Fibroblast of mammary gland (primary cell): ENCODE measurements around the gene UXT.

Source experiments
- DNase-seq: peaks from one replicate; pipeline ENCODE4 v3.0.0-alpha.2; 2010; ENCODE audit warnings: low read depth
- H3K4me3 ChIP-seq: 2 replicates; pipeline ENCODE4 v1.5.1; 2011; ENCODE audit warnings: low read depth, mild to moderate bottlenecking, low read length, moderate library complexity; ENCODE audit not compliant: control insufficient read depth
- TF ChIP-seq, protein P1 (sequence below): conservative IDR thresholded peaks from 2 replicates; pipeline ENCODE4 v1.5.1; 2011; ENCODE audit warnings: low read depth, low read length, inconsistent platforms; ENCODE audit not compliant: control insufficient read depth, insufficient read depth

UXT gene

DNA sequence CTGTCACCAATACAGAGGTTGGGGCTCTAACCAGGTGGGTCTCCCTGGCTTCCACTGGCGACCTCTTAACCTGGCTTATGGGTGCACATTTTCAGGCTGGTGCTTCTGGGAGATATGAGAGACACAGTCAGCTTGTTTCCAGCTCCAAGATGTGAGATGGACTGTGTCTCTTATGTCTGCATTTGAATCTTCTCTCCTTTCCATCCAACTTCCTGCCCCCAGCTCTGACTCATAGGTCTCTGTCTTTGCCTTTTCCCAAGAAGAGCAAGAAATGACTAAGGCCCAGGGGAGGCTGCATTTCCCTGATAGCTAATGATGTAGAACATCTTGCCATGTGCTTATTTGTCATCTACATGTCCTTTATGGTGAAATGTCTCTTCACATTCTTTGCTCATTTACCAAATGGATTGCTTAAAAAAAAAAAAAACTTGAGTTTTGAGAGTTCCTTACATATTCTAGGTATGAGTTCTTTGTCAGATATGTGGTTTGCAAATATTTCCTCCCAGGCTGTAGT is 3.2 kb upstream of the UXT start:
- TF ChIP-seq, protein P1, sequence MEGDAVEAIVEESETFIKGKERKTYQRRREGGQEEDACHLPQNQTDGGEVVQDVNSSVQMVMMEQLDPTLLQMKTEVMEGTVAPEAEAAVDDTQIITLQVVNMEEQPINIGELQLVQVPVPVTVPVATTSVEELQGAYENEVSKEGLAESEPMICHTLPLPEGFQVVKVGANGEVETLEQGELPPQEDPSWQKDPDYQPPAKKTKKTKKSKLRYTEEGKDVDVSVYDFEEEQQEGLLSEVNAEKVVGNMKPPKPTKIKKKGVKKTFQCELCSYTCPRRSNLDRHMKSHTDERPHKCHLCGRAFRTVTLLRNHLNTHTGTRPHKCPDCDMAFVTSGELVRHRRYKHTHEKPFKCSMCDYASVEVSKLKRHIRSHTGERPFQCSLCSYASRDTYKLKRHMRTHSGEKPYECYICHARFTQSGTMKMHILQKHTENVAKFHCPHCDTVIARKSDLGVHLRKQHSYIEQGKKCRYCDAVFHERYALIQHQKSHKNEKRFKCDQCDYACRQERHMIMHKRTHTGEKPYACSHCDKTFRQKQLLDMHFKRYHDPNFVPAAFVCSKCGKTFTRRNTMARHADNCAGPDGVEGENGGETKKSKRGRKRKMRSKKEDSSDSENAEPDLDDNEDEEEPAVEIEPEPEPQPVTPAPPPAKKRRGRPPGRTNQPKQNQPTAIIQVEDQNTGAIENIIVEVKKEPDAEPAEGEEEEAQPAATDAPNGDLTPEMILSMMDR = no peak
- H3K4me3 ChIP-seq = no peak overlapping the region
- peak; percentile 98 for DNase-seq

DNA sequence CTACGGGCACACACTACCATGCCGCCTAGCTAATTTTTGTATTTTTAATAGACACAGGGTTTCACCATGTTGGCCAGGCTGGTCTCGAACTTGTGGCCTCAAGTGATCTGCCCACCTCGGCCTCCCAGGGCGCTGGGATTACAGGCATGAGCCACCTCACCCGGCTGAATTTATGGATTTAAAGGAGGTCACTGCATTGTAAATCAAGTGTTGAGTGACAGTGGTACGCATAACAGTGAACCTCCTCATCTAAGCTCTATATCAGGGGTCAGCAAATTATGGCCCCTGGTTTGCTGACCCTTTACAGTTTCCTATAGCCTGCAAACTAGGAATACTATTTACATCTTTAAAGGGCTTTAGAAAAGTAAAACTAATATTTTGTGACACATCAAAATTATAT is 2.6 kb upstream of the UXT start:
- TF ChIP-seq, protein P1 = no peak
- H3K4me3 ChIP-seq = no peak overlapping the region
- DNase-seq = no peak

DNA sequence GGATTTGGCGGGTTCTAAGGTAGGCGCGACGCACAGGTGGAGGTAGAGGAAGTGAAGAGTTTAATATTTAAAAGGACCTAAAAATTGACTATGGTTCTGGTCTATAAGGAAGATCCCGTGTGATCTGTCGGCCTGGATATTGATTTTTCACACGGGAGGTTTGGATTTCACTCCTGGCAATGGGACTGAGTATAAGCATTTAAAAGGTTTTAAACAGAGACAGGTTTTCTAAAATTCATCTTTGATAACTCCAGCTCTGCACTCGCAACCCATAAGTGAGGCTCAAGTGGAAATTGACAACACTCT is 394 bp upstream of the UXT start:
- peak overlapping the region; percentile 65 for H3K4me3 ChIP-seq
- TF ChIP-seq, protein P1 = no peak
- DNase-seq = no peak

DNA sequence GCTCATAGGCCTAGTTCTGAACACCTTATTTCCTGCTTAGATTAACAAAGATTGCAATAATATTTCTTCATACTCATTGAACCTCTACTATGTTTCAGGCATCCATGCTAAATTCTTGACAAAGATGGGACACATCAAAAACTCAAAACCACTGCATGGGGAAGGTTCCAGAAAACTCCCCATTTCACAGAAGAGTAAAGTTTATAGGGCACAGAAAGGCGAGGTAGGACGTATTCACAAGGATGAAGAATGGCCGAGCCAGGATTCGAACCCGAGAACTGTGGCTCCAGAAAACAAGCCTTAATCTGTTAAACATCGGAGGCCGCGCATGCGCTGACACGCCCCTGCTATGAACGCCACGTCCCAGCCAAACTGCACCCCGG is 688 bp downstream of the UXT start:
- DNase-seq = no peak
- TF ChIP-seq, protein P1 = no peak
- H3K4me3 ChIP-seq = peak overlapping the region; percentile 63

DNA sequence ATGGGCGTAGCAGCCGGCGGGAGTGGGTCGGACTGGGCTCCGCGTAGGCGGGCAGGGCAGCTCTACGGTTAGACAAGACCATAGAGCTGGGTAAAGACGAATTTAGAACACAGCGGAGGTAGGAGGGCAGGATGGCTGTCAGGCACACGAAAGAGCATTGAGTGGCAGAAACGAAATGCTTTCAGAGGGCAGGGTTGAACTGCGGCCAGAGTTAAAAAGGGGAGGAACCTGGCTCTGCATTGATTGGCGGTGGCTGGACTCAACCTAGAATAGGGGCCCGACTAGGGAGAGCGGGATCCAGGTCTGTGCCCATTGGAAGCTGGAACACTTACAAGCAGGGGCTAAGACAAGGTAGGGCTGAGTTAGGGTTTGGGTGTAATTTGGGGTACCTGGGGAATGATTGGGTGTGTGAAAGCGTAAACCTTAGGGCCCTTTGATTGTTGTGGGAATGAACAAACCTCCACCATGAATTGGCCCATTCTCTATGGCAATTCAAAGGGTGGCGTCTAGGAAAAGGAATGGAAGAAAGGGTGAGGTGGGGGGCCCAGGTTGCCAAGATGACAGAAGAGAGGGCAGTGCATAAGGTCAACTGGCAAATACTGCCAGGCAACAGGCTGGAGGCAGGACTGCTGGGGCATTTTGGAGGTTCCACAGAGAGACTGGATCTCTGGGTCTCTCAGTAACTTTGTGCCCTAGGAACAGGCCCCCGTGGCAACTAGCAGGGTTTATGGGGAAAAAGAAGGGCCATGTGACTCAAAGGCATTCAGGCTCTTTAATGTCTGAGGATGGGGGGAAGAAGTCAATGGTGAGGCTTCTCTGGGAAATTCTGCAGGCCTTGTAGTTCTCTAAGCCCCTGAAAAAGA is 7.7 kb downstream of the UXT start:
- TF ChIP-seq, protein P1 = no peak
- H3K4me3 ChIP-seq = peak overlapping the region; percentile 39
- DNase-seq = no peak

DNA sequence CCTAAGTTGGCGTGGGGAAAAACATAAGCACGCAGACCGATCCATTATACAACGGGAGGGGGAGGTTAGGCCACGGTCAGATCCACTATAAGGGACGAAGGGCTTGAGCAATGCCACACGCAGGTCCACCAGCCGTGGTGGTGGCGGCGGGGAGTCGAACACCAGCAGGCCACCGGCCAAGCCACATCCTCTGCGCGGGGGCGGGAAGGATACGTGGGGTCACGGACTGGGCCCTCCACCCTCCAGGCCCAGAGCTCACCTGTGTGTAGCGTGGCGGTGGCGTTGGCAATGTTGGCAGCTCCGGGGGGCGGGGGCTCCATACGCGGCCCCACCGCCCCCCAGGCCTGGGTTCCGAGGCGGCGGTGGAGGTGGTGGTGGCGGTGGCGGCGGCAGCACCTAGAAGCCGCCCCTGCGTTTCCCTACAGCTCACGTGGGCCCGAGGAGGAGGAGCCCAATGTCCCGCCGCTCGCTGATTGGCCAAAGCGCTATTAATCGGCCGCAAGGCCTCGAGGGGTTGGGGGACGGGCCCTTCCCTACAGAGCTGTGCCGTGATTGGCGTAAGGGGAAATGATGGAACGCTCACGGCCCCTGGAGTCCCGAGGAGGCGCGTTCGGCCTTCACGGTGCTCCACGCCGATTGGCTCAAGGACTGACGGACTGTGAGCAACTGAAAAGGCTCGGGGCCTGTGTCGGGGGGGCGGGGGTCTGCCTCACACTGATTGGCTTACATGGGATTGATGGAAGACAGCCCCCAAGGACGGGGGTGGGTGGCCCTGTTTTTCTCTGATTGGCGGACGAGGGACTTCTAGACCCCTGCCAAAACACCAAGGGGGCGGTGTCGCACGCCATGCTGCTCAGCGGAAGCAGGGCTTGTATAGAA is 8.6 kb downstream of the UXT start, which contains the start of gene ELK1:
ELK1 (minus strand) TSS at position 400 of the 879 bp plus-strand sequence. CDS start 9,122 bp downstream, outside the sequence.
- H3K4me3 ChIP-seq = peak within 1 kb of the TSS; percentile 64
- peak; percentile 97 for DNase-seq
- TF ChIP-seq, protein P1 = no peak
